ENCODE results near the gene SRGAP1. TPM values are rescaled to one million over a fixed set of nuclear protein-coding genes. Genes with fewer than 3 reads are reported as not detected.
A peak's percentile ranks its signal among the peaks of the same experiment; 100 is the strongest.
"Not testable (repeated sequence)": the region's sequence is repeated elsewhere in the genome, so short reads cannot be mapped to it uniquely, and the experiment has no call there.

The SRGAP1 gene
- total RNA-seq, 1 donor from 2014 or later: 15.8 TPM

DNA sequence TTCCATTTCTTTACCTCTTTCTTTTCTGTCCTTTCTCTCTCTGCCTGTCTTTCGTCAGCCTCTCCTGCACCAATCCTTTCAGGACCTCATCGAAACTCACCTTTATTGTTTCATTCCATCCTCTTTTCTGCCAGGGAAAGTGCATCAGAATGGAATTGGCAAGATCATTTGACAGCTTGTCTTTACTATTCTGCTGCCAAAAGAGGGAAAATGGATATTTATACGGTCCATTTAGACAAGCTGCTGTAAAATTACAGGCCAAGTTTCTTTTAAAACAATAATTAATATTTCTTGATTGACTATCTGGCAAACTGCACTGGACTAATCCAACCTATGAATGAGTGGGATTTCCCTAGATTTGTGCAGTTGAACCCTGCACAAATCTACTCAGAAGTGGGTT, 7.6 kb upstream of the SRGAP1 start:
- DNase-seq (ENCODE audit: low spot score): no peak

DNA sequence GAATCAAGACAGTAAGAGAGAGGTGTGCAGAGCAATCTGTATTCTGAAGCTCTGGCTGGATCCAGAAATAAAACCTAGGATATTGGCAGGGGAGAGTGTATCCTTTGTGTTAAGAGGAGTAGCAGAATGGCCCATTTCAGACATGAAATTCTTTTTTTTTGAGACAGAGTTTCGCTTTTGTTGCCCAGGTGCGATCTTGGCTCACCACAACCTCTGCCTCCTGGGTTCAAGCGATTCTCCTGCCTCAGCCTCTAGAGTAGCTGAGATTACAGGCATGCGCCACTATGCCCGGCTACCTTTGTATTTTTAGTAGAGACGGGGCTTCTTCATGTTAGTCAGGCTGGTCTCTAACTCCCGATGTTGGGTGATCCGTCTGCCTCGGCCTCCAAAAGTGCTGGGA, 6.1 kb upstream of the SRGAP1 start:
- DNase-seq (ENCODE audit: low spot score): no peak

DNA sequence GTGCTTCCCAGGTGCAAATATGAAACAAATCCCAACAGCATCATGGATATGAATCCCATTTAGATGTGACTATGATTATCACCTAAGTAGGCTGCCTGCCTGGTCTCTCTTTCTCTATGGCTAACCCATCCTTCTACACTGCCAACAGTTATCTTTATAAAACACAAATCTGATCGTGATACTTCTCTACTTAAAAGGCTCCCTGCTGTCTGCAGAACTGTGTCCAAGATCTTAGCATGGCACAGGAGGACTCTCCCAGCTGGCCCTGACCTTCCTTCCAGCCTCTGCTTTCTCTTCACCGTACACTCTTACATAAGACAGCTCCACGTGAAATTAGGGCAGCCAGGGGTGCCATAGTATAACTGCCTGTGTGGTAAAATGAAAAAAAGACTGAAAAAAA, 3.5 kb upstream of the SRGAP1 start:
- DNase-seq (ENCODE audit: low spot score): no peak

DNA sequence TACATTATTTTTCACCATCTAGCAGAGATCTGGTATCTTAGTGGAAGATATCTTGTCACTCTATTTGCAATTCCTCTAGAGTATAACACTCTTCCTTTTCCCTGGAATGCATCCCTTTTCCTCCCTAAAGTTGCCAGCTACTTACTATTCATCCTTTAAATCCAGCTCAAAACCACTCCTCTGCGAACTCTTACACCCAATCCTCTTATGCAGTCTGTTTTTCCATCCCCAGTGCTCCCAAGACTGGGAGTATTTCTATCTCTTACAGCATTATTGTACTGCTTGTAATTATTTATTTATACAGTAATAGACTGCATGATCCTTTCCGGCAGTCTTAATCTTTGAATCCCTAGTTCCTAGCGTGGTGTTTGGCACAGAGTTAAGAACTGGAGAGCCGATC, 2.9 kb upstream of the SRGAP1 start:
- DNase-seq (ENCODE audit: low spot score): no peak

DNA sequence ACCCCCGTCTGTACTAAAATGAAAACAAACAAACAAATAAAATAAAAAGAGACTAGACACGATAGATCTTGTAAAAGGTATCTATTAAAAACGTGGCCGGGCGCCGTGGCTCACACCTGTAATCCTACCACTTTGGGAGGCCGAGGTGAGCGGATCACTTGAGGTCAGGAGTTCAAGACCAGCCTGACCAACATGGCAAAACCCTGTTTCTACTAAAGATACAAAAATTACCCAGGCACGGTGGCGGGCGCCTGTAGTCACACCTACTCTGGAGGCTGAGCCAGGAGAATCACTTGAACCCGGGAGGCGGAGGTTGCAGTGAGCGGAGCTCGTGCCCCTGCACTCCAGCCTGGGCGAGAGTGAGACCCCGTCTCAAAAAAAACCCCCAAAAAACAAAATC, 1.8 kb upstream of the SRGAP1 start:
- not testable (repeated sequence) for DNase-seq (ENCODE audit: low spot score)

DNA sequence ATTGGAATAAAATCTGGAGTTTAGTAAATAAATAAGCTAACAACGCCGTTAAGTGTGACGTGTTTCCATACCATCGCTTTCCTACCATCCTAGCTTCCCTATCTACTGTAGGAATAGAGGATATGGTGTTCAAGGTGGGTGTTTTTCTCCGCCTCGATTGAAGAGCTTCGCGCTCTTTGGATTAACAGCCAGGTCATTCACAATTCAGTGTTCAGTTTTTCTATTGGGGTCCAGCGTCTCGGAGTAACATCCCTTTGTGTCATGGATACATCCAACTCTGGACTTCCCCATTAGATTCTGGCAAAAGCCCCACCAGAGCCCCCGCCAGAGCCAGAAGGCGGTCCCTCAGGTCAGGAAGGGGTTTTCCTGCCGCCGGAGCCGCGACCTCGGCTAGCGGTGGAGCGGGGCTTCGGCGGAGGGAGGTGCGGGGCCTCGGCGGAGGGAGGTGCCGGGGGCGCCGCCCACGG, 1.2 kb upstream of the SRGAP1 start:
- DNase-seq (ENCODE audit: low spot score): no peak

DNA sequence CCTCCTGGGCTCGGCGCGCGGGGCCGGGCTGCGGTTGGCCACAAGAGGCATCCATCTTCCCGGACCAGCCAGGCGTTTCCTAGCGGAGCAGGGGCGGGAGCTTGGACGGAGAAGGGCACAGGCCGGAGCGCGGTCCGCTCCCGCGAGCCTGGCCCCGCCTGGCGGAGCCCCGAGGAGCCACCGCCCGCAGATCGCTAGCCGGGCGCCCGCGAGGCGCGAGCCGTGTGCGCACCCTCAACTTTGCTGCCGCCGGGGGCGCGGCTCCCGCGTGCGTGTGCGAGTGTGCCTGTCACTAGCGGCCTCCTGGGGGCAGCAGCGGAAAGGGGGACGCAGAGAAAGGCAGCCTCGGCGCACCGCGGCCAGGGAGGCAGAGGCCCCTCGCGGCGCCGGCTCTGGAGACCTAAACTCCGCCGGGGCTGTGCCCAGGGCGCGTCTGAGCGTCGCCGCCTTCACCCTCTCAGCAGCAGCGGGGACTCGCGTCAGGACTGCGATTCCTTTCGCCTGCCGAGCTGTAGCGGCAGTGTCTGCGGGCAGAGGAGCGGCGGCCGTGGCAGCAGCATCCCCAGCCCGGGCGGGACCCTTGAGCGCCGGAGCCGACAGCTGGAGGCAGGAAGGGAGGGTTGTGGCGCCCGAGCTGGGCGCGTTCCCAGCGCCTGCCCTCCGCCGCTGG, 644 bp upstream of the SRGAP1 start:
- DNase-seq (ENCODE audit: low spot score): peak; percentile 93

DNA sequence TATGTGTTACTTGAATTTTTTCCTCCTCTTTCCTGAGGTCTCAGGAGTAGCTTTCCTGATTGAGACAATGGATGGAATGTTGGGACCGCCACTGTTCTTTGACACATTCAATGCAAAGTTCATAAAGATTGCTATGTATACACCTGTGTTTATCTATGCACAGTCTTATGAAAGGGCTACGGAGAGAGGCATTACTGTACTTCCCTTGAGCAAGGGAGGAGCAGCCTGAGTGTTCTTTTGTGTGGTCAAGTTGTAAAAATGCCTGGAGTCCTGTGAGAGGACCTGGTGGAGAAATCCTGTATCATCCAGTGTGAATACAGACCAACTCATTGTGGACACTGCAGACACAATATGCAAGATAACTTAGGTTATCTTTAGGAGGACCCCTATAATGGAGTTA, 1.2 kb downstream of the SRGAP1 start:
- no peak for DNase-seq (ENCODE audit: low spot score)

DNA sequence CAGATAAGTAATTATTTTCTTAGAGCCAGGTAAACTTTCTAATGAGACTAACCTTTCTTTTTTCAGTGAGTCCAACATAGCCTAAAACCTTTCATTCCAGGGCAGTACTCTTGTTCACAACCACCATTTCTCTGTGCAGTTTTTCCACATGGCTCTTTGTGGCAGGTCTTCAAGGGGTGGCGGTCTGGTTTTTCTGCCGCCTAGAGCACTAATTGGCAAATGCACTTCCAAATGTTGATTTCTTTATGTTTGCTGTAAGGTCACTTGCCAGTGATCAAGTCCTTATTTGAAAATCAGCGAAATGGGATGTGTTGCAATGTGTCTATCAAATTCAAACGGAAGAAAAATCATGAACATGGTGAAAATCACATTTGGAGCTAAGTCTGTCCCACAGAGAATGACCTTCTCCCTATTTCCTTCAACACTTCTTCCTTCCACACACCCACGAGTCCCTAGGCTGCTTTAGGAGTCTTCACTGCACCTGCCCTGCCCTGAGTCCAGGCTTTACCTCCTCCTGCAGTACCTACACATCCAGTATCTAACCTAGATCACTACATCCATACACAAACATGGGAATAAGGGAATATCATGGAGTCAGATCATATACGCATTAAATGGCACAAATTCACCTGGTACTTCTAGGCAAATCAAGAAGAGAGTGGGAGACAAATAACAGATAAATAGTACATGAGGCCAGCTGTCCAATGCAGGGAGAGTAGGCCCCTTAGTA, 1.9 kb downstream of the SRGAP1 start:
- DNase-seq (ENCODE audit: low spot score): no peak

DNA sequence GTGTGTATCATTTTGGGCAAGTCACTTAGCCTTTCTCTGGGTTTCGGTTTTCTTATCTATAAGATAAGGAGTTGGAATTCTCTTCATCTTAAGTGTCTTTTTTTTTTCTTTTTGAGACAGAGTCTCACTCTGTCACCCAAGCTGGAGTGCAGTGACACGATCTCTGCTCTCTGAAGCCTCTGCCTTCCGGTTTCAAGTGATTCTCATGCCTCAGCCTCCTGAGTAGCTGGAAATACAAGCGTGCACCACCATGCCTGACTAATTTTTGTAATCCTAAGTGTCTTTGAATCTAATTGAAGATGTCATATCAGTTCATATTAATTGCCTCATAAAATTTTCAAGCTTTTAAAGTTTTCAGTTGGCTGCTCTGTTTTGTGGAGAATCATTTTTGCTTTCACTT, 4.0 kb downstream of the SRGAP1 start:
- DNase-seq (ENCODE audit: low spot score): no peak

DNA sequence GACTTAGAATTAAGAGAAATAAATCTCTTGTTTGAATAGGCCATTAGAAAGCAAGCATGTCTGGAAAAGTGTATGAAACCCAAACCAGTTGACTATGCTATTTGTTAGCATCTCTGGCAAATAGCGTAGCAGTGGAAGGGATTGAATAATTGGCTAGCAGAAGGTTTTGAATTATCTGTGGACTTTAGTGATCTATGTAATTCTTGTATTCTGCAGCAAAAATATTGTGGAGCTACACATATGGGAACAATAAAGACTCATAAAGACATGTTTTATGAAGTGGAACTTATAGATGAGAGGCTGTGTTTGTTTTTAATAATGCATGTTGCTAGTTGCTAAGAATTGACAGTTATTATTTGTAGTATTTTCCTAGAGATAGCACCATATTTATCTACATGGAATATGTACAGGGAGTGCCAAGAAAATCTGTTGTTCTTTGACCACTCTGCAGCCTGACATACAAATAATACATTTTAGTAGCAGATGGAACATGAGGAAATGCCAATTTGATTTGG, 4.7 kb downstream of the SRGAP1 start:
- no peak for DNase-seq (ENCODE audit: low spot score)

DNA sequence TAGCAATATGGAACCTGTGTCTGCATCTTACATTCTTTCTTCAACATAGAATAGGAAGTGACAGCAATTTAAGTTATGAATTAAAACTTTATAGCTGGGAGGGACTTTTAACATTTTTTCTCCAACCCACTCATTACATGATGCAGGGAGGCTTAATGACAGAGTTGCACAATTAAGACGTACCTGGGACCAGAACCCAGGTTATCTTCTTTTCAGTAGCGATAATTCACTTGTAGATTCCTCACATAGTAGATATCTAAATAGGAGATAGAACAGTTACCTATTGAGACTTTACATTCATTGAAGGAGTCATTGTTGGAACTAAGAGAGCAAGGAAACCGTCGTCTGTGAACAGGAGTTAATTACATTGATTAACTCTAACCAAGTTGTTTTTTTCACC, 5.1 kb downstream of the SRGAP1 start:
- DNase-seq (ENCODE audit: low spot score): no peak

DNA sequence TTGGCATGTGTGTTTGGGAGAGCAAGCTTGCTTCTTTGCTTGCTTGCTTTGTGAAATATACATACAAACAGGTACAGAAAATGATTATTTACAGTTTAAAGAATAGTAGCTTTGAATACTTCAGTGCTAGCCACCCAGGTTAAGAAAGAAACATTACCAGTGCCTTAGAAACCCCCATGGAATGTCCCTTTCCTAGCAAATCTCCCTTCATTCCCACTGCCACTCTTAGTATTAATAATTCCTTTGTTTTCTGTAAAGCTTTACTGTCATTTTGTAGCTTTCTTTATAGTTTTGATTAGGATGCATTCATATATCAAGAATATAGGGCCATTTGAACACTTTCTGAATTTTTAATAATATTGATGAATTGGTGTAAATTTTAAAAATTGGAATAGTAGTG, 9.5 kb downstream of the SRGAP1 start:
- no peak for DNase-seq (ENCODE audit: low spot score)

DNA sequence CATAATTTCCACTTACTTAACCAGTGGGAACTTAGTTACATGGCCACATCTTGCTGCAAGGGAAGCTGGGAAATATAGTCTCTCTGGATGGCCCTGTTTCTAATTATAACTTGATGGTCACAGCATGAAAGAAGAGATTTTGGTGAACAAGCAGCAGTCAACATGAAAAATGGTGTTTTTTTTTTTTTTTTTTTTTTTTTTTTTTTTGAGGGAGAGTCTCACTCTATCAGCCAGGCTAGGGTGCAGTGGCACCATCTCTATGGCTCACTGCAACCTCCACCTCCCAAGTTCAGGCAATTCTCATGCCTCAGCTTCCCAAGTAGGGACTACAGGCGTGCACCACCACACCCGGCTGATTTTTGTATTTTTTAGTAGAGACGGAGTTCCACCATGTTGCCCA, 10.8 kb downstream of the SRGAP1 start:
- no peak for DNase-seq (ENCODE audit: low spot score)

DNA sequence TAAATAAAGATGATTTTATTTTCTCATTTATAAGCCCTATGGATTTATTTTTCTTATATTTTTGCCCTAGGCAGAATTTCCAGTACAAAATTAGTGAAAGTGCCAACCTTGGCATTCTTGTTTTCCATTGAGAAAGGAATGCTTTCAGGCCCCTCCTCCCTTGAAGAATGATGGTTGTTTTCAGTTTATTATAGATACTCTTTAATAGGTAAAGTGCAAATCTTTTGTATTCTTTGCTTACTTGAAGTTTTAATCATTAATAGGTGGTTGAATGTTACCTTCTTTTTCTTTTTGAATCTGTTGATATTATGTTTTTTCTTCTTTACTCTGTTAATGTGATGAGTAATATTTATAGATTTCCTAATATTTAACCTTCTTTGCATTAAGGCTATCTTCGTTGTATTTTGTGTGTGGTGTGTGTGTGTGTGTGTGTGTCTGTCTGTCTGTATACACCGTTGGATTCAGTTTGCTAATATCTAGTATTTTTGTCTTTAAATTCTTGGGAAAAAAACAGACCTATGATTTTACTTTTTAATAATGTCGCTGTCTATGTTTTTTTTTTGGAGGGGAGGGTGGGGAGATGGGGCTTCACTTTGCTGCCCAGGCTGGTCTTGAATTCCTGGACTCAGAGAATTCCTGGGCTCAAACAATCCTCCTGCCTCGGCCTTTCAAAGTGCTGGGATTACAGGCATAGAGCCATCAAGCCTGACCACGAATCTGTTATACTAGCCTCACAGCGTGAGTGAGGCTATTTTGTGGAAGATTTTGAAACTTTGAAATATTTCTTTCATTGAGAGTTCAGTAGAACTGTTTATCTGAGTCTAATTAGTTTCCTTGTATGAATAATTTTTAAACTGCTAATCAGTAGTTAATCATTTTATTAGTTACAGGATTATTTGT, 13.5 kb downstream of the SRGAP1 start:
- no peak for DNase-seq (ENCODE audit: low spot score)

DNA sequence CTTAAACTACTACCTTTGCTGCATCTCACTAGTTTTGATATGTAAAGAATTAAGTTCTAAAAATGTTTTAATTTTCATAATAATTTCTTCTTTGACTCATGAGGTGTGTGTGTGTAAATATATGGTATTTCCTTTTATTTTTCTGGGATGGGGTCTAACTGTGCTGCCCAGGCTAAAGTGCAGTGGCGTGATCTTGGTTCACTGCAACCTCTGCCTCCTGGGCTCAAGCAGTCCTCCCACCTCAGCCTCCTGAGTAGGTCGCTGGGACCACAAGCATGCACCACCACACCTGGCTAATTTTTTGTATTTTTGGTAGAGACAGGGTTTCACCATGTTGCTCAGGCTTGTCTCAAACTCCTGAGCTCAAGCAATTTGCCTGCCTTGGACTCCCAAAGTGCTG, 15.4 kb downstream of the SRGAP1 start:
- DNase-seq (ENCODE audit: low spot score): not testable (repeated sequence)

DNA sequence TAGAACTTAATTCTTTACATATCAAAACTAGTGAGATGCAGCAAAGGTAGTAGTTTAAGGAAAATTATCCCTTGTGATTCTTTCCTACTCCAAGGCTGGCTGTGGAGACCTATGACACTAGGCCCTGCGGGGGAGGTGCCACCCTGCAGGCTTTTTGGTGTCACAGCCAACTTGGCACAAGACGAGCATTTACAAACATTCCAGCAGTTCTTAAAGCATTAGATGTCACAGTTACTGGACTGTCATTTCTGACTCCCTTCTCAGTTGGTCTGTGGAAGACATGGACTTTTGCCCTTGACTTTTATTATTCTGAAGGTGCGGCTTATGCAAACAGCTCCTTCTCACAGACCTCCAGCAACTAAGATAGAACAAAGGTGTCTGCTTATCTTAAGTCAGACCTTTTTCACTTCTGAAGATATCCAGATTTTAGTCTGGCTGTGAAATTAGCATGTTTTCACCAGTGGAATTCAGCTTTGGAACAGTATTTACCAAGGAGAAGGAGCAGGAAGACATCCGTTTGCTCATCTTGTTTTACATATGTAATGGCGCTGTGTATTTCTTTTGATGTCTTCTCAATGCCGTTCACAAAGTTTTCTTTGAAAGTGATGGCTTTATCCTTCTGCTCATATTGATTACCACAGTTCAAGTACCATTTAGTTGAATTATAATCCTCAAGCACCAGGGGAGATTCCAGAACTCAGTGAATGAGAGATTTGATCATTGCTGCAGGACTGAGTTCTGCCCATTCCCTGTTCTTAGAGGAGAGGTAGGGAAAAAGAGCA, 17.9 kb downstream of the SRGAP1 start:
- DNase-seq (ENCODE audit: low spot score): no peak

DNA sequence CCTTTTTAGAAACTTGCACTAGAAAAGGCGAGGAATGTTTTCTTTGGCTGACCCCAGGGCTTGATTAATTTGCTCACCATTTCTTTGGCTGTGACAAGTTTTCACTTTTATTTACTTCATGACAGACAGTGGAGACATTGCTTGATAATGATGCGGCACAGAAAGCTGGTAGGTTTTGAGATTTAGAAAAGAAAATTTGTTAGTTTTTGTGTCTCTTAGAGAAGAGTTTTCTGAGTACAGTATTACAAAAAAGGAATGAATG, 18.4 kb downstream of the SRGAP1 start:
- DNase-seq (ENCODE audit: low spot score): no peak

DNA sequence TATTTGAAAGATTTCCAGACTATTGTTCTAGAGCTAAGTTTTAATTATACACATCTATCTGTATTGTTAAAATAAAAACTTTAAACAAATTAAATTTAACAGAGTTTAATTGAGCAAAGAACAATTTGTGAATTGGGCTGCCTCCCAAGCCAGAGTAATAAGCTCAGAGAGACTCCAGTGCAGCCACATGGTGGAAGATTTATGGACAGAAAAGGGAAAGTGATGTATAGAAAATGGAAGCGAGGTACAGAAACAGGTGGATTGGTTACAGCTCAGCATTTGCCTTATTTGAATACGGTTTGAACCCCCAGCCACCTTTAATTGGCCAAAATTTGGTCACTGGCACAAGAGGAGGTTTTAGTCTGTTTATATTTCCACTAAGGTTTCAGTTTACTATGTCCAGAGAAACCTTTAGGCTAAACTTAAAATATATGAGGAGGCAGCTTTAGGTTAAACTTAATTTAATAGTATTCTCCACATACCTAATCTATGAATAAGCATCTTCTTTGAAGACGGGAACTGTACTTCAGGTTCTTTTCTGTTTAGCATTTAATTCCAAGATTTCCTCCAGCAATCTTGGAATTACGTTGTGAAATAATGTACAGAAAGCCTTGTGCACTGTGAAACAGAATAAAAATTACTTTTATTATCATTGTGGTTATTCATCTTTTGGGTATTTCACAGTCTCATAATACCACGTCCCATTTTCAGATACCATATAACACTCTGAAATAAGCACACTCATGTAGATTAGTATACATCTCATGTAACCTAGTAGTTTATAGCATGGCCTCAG, 19.4 kb downstream of the SRGAP1 start:
- DNase-seq (ENCODE audit: low spot score): no peak

DNA sequence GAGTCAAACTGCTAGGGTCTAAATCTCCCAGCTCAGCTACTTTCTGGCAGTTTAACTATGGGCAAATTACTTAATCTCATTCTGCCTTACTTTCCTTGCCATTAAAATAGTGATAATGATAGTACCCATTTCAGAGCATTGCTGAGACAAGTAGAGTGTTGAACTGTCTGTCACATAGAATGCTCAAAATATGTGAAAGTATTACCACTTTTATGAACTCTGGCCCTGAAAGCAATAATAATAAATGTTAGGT, 19.9 kb downstream of the SRGAP1 start:
- no peak for DNase-seq (ENCODE audit: low spot score)

DNA sequence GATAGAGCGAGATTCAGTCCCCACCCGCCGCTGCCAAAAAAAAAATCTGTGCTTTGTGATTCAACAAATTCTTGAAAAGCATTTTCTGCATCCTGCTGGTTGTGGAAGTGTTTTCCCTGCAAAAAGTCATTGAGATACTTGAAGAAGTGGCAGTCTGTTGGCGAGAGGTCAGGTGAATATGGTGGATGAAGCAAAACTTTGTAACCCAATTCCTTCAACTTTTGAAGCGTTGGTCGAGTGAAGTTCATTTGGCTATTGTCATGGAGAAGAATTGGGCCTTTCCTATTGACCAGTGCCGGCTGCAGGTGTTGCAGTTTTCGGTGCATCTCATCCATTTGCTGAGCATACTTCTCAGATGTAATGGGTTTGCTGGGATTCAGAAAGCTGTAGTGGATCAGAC, 20.9 kb downstream of the SRGAP1 start:
- no peak for DNase-seq (ENCODE audit: low spot score)

Measured in ureter (tissue), 1 donor.